ENCODE data around the gene ZNF292.
"Not testable (repeated sequence)": the region's sequence is repeated elsewhere in the genome, so short reads cannot be mapped to it uniquely, and the experiment has no call there.

Gene ZNF292

DNA sequence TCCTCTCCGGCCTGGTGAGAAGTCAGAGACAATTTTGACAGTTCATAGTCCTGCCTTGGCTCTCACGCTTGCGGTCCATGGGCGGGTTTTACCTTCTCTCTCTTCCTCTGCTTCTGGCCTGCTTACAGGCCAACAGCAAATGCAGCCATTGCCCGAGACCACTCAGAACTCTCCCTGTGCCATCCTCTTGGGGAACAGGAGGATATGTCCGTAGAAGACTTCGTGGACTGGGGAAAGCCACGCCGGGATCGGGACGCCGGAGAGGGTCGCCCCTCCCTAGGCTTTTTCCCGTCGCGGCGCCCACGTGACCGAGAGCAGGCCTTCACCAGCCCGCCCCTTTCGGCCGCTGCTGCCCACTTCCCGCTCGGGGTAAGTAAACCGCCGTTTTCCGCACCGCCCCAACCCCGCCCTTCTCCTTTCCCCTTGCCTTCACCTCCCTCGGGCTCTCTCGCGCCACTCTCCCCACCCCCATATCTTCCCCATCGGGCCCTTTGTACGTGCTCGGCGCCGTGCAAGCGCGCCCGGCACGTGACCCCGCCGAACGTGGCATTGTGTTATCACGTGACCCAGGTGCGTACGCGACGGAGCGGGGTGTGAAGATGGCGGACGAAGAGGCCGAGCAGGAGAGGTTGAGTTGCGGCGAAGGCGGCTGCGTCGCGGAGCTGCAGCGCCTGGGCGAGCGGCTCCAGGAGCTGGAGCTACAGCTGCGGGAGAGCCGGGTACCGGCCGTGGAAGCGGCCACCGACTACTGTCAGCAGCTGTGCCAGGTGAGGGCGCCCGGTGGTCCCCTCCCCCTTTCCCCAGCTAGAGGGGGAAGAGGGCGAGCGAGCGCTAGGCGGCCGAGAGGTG is at the start of gene ZNF292:
Gene ZNF292 (plus strand): TSS at position 573 of the 849 bp plus-strand sequence. CDS start 27 bp downstream, at position 600.
- DNase-seq (ENCODE audit: low spot score) = peak; percentile 70

DNA sequence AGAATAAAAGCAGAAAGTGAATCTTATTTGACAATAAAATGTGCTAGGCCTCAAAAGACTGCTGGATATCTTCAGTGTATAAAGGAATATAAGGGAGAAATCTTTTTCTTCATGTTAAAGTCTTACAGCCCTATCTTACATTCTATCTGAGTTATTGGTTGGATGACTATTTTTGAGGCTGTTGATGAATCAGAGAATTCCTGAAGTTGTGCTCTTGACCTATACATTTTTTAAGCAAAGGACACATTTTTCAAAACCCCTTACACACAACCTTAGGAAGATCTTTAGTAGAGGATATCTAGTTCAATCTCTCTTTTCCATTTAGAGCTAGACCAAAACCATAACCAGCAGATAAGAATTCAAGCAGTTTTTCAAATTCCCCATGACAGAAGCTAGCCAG is 49.5 kb upstream of the ZNF292 start:
- no peak for DNase-seq (ENCODE audit: low spot score)

DNA sequence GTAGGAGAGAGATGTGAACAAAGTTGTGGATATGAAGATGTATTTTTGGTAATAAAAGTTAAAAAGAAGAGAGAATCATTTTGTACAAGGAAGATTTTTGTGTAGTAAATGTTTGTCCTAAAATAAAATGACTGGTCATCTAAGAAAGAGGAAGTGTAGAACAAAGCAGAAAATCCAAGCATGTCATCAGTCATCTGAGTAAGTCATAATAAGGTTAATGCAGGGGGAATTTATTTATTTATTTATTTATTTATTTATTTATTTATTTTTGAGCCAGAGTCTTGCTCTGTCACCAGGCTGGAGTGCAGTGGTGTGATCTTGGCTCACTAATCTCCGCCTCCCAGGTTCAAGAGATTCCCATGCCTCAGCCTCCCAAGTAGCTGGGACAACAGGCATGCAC is 44.7 kb upstream of the ZNF292 start:
- DNase-seq (ENCODE audit: low spot score) = no peak

DNA sequence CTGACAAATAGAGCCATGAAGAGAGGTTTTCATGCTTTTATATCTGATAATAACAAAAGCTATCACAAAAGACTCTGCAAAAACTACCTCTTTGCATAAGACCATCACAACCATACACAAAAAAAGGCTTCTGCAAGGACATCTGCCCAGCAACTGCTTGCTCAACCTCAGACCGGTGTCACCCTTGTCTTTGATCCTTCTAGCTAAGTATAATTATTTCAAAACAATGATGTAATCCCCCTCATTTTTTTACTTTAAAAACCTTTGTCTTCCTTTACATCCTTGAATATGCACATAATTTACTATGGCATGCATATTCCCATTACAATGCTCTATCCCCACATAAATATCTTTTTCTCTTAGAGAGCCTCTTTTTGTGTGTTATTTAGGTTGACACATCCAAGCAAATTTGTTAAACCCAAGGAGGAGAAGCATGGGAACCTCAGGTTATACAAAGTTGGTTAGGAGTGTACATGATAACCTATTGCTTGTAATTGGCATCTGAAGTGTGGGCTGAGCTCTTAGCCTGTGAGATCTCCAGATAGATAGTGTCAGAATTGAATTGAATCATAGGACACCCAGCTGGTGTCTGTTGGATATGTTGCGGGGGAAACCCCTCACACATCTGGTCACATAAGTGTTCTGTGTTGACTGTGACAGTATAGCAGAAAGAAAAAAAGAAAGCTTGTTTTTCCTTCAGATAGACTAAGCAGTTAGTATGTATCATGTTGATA is 39.8 kb upstream of the ZNF292 start:
- DNase-seq (ENCODE audit: low spot score) = no peak

DNA sequence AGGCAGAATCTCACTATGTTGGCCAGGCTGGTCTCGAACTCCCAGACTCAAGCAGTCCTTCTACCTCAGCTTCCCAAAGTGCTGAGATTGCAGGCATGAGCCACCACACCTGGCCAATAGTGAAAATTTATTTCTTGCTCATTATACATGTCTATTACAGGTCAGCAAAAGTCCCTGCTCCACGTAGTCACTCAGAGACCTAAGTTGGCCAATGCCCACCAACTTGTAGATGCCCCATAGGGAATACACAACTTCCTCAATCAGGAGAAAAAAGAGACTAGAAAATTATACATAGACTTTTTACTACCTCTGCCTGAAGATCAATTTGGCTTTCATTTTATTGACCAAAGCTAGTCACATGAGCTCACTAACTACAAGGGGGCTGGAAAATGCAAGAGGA is 38.4 kb upstream of the ZNF292 start:
- DNase-seq (ENCODE audit: low spot score) = no peak

DNA sequence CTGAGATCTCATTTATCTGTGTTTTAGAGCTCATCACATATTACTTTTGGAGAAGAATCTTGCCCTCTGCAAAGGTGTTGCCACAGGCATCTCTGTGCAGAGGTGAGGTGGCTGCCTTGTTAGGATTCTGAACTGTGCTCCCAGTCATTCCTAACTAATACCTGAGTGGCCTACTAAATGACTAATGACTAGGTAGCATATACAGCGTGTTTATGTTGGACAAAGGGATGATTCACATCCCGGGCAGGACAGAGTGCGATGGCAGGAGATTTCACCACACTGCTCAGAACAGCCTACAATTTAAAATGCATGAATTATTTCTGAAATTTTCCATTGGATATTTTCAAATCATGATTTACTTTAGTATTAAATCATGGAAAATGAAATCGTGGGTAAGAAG is 37.3 kb upstream of the ZNF292 start:
- DNase-seq (ENCODE audit: low spot score) = no peak

DNA sequence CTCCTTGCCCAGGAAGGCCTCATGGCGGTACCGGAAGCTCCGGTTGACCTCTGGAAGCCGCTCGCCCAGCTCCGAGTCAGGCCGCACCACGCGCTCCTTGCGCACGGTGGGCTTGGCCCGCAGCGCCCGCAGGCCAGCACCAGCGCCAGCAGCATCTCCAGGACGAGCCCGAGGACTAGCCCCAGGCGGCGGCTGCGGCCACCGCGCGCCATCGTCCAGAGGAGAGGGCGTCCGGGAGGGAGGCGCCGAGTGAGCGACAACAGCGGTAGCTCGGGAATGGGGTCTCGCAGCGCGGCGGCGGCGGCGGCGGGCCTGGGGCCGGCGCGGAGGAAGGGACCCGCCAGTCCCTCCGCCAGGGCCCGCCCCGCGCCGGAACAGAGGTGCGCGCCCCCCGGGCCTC is 32.9 kb upstream of the ZNF292 start:
- DNase-seq (ENCODE audit: low spot score) = no peak

DNA sequence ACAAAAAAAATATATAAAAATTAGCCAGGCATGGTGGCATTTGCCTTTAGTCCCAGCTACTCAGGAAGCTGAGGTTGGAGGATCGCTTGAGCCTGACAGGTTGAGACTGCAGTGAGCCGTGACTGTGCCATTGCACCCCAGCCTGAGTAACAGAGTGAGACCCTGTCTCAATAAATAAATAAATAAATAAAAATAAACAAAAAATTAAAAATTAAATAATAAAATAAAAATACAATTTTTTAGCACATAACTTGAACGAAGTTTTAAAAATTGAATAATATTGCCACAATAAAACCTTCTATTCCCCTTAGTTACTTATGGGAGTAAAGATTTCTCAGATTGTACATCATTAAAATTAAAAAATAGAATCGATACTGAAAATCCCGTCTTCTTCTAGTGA is 31.3 kb upstream of the ZNF292 start:
- DNase-seq (ENCODE audit: low spot score) = no peak

DNA sequence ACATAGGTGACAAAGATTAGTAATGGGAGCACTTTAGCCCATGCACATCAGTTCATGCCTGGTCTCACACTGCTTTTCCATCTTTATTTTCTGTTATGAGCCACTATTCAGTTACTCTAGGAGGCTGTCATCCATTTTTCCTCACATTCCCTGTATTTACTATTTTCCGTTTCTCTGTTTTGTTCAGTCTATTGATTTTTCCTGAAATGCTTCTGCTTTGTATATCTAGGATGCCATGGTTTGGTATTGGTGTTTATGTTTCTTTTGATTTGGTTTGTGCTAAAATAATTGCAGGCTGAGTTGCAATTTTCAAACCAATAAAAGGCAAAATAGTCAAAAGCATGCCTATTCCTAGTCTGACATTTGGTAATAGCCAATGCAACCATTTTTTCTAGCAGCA is 28.9 kb upstream of the ZNF292 start:
- no peak for DNase-seq (ENCODE audit: low spot score)

DNA sequence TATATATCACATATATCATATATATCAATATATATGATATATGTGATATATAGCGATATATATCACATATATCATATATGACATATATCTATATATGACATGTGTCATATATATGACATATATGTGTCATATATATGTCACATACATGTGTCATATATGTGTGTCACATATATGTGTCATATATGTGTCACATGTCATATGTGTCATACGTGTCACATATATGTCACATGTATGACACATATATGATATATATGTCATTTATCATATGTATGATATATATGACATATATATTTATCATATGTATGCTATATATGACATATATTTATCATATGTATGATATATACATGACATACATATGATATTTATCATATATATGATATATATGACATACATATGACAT is 27.6 kb upstream of the ZNF292 start:
- no peak for DNase-seq (ENCODE audit: low spot score)

DNA sequence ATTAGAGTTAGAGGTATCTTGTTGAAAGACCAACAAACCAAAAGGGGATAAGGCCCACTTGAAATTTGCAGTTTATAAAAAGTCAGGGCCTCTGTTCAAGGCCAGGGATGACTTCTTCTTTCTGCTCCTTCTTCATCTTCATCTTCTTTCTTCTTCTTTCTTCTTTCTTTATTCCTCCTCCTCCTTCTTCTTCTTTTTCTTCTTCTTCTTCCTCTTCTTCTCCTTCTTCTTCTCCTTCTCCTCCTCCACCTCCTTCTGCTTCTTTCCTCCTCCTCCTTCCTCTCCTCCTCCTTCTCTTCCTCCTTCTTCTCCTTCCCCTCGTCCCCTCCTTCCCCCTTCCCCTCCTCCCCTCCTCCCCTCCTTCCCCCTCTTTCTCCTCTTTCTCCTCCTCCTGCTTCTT is 18.4 kb upstream of the ZNF292 start:
- DNase-seq (ENCODE audit: low spot score) = no peak

DNA sequence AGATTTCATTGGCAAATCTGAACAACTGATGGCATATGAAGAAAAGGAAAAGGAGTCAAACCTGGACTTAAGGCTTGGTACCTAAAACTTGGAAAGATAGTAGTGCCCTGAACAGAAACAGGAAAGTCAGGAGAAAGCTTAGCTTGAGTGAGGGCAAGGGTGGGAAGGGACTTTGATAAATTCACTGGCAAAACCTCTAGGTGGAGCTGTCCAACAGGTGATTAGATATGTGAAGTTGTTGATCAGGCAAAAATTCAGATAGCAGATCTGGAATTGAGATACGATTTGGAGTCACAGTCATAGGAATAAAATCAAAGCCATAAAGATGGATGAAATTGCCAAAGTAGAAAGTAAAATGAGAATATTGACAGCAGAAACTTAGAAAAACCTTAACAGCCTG is 16.1 kb upstream of the ZNF292 start:
- peak; percentile 29 for DNase-seq (ENCODE audit: low spot score)

DNA sequence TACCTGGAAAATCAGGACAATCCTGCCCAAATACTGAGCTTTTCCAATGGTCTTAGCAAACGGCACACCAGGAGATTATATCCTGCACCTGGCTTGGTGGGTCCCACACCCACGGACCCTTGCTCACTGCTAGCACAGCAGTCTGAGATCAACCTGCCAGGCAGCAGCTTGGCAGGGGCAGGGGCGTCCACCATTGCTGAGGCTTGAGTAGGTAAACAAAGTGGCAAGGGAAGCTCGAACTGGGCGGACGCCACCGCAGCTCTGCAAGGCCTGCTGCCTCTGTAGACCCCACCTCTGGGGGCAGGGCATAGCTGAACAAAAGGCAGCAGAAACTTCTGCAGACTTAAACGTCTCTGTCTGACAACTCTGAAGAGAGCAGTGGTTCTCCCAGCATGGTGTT is 15.4 kb upstream of the ZNF292 start:
- not testable (repeated sequence) for DNase-seq (ENCODE audit: low spot score)

DNA sequence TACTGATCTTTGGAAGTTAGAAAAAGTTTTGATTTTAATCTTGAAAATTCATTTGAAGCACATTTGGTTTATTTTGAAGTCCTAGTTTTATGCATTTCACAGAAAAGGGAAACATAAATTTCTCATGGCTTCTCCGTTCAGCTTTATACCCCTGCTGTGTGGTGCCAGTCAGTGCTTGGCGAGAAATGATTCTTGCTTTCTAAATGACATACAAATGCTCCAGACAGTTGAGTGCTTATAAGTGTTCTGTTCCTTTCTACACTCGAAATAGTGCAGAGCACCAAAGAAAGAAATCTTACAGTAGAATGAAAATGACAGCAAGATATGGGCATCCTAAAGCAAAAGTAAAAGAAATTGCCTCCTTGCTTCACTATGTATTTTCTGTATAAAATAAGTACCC is 9.0 kb upstream of the ZNF292 start:
- no peak for DNase-seq (ENCODE audit: low spot score)

DNA sequence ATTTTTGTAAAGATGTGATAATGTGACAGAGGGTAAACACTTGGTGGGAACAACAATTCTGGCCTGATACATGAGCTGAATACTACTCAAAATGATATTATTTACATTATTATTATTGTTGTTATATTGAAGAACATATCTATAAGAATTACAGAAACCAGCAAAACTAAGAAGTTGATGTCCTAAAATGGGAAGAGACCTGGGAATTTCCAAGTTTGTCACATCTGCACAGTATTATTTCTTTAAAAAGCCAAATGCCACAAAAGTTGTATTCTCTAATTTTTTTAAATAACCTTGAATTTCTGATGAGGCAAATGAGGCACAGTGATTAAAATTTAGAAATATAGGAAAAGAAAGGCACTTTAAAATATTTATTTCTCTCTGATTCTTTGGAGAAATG is 5.0 kb upstream of the ZNF292 start:
- DNase-seq (ENCODE audit: low spot score) = no peak

DNA sequence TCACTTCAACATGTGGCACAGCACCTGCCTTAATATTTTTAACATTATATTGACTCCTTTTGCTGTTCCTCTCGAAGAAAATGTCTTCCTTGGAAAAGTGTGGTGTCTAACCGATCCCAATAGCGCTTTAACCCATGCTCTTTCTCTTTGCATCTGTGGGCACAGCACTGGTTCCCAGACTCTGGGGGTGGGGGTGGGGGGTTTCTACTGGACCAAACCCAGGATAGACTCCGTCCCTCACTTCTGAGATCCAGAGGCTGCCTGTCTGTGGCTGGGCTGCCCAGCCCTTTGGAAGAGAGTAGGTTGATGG is 3.9 kb upstream of the ZNF292 start:
- DNase-seq (ENCODE audit: low spot score) = no peak

DNA sequence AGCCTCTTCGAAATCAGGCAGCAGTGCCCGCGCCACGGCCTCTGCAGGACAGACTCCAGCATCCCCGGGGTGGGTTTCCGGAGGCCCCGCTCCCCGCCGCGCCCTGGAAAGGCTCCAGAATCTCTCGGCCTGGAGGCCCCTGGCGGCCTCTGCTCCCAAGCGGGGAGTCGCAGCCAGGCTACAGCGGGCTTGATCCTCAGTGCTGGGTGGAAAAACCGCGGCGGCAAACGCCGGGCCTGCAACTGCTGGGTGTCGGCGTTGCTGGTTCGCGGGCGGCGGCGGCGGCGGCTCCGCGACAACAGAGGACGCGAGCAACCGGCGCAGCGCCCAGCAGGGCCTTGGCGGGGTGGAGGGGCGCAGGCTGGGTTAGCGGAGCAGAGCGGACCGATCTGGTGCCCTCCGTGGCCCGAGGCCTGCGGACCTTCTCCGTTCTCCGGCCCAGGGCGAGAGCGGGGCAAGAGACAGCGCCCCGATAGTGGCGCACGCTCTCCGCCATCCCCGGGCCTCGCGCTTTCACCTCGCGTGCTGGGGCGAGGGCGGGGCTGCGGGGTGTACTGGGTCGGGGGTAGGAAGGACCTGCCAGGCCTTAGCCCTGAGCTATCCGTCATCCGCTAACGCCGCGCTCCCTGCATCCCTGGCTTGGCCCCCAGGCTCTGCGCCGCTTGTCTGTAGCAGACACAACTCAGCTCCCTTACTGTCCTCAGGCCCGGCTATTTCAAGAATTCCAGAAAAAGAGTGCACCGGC is 3.4 kb upstream of the ZNF292 start:
- DNase-seq (ENCODE audit: low spot score) = peak; percentile 35

DNA sequence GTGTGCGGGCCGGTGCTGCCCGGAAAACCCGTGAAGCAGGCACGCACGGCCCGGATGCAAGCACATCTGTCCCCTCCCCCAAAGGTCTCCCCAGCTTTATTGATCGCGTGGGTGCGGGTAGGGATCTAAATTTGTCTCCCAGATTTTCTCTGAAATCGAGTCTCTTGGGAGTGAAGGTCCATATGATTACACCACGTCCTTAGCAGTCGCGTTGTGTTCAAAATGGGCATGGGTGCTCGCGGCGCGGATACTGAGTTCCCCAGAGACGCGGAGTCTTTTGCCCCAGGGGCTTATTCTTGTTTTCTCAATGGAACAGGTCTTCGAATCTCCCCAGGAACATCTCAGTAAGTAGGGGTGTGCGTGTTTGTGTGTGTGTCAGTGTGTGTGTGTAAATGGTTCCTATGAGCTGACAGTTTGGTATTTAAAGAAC is 2.8 kb upstream of the ZNF292 start:
- DNase-seq (ENCODE audit: low spot score) = no peak

DNA sequence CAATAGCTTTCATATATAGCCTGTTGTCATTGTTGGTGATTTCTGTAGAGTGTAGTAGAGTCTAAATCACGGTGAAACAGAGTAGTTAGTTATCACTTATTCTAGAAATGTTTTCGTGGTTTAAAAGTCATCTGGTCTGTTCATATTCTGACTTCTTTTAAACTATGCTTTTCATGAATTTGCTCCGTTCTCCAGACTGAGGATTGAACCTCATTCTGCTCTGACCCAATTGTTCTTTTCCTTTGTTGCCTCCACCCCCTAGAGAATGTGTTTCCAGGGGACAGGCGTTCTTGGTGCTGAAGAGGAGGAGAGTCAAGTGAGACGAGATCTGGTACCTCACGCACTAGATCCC is 748 bp upstream of the ZNF292 start:
- peak; percentile 46 for DNase-seq (ENCODE audit: low spot score)

DNA sequence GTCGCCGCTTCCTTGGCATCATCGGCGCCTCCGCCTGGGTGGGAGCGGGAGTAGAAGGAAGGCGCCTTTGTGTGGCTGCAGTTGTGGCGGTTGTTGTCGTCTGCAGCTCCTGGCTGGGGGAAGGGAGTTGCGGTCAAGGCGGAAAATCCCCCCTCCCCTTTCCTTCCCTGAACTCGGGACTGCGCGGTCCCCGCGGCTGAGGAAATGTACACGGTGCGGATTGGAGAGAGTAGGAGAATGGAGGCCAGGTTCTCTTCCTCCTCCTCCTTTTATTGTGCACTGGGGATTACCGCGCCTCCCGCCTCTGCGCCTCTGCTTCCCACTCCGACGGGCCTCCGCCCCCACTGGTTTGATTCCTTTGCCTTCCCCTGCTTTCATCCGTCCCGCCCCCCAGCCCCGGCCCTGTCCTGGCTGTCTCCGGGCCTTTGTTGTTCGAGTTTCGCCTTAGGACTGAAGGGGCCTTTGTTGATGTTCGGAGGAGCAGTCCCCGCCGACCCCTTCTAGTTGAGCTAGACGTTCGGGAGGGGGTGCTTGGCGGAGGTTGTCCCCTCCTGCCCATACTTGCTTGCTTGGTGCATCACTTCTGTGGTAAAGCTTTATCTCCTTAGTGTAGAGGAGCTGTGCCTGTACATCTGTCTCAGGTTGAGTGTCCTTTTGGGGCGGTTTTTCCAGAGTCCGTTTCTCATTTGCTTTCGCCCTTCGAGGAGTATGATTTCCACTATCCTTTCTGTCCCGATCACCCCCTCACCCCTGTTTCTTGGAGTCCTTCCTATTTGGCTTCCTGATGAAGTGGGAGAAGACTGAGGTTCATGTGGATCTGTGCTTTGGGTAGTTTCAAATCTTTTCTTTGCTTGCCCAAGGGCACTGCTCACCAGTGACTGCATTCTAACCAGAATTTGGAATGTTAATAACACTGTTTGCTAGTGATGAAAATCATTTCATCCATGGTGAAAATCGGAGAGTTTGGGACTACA is 764 bp downstream of the ZNF292 start:
- DNase-seq (ENCODE audit: low spot score) = peak; percentile 19

DNA sequence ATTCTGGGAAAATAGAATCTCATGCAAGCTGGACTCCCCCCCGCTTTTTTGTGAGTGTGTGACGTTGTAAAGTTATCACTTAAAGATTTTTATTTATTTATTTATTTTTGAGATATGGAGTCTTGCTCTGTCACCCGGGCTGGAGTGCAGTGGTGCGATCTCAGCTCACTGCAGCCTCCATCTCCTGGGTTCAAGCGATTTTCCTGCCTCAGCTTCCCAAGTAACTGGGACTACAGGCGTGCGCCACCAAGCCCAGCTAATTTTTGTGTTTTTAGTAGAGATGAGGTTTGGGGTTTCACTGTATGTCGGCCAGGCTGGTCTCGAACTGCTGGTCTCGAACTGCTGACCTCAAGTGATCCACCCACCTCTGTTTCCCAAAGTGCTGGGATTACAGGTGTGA is 2.2 kb downstream of the ZNF292 start:
- not testable (repeated sequence) for DNase-seq (ENCODE audit: low spot score)

DNA sequence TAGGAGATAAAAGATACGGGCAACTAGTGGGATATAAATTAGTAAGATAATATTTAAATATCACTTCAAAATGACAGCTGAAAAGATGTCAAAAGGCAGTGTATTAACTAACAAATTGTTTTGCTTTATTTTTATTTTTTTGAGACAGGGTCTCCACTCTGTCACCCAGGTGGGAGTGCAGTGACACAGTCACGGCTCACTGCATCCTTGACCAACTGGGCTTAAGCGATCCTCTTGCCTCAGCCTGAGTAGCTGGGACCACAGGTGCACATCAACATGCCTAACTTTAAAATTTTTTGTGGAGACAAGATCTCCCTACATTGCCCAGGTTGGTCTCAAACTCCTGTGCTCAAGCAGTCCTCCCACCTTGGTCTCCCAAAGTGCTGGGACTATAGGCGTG is 5.9 kb downstream of the ZNF292 start:
- no peak for DNase-seq (ENCODE audit: low spot score)
